Panc1 (cell line): ENCODE results near the gene CNN2. TPM values are rescaled to one million over a fixed set of nuclear protein-coding genes. Genes with fewer than 3 reads are reported as not detected.

Source experiments
- total RNA-seq: library from RNA; stranded (reverse); gene quantifications from one replicate; pipeline ENCODE4 v1.2.1, GENCODE V29; 2021; ENCODE audit not compliant: unreplicated experiment

CNN2 gene
- total RNA-seq, 1 experiment from 2014 or later, result 203 TPM

Other genes with a start within 250 kb of the CNN2 start
- 515 TPM for gene PTBP1, start 229.2 kb upstream of the CNN2 start, total RNA-seq
- 63.7 TPM for gene PLPPR3, start 204.7 kb upstream of the CNN2 start, total RNA-seq
- 5.8 TPM for gene AZU1, start 198.8 kb upstream of the CNN2 start, total RNA-seq
- 1.5 TPM for gene PRTN3, start 185.6 kb upstream of the CNN2 start, total RNA-seq
- gene ELANE, start 174.3 kb upstream of the CNN2 start, total RNA-seq, result 0.57 TPM
- gene CFD, start 166.9 kb upstream of the CNN2 start, total RNA-seq, result 9.9 TPM
- 39.5 TPM for gene MED16, start 133.4 kb upstream of the CNN2 start, total RNA-seq
- gene RNU6-9, start 133.1 kb upstream of the CNN2 start, total RNA-seq, result not detected
- gene R3HDM4, start 113.4 kb upstream of the CNN2 start, total RNA-seq, result 43.5 TPM
- 0.92 TPM for gene KISS1R, start 109.3 kb upstream of the CNN2 start, total RNA-seq
- 28.9 TPM for gene ARID3A, start 100.6 kb upstream of the CNN2 start, total RNA-seq
- 44.0 TPM for gene WDR18, start 42.3 kb upstream of the CNN2 start, total RNA-seq
- gene GRIN3B, start 26.2 kb upstream of the CNN2 start, total RNA-seq, result 4.6 TPM
- 193 TPM for gene TMEM259, start 5.5 kb upstream of the CNN2 start, total RNA-seq
- not detected for gene RNU6-2, start 5.1 kb upstream of the CNN2 start, total RNA-seq
- gene ABCA7, start 13.5 kb downstream of the CNN2 start, total RNA-seq, result 47.5 TPM
- 27.8 TPM for gene ARHGAP45, start 40.6 kb downstream of the CNN2 start, total RNA-seq
- 279 TPM for gene POLR2E, start 68.8 kb downstream of the CNN2 start, total RNA-seq
- gene GPX4, start 77.4 kb downstream of the CNN2 start, total RNA-seq, result 577 TPM
- 101 TPM for gene SBNO2, start 147.7 kb downstream of the CNN2 start, total RNA-seq
- 116 TPM for gene STK11, start 179.2 kb downstream of the CNN2 start, total RNA-seq
- gene CBARP, start 211.4 kb downstream of the CNN2 start, total RNA-seq, result 14.5 TPM
- 218 TPM for gene ATP5F1D, start 215.1 kb downstream of the CNN2 start, total RNA-seq
- gene MIDN, start 222.0 kb downstream of the CNN2 start, total RNA-seq, result 118 TPM
- 66.6 TPM for gene CIRBP, start 242.7 kb downstream of the CNN2 start, total RNA-seq
- gene FAM174C, start 248.9 kb downstream of the CNN2 start, total RNA-seq, result 133 TPM